Measurements from ENCODE around the gene IRF4. TPM values are rescaled to one million over a fixed set of nuclear protein-coding genes. Genes with fewer than 3 reads are reported as not detected.
A peak's percentile ranks its signal among the peaks of the same experiment; 100 is the strongest.

IRF4 gene
- total and polyA plus RNA-seq, 8 donors = 0.27 to 7.0 (median 0.36) TPM

GRCh38 chr6:408599-409102, 17.1 kb downstream of the IRF4 start:
- TF ChIP-seq, protein P1, sequence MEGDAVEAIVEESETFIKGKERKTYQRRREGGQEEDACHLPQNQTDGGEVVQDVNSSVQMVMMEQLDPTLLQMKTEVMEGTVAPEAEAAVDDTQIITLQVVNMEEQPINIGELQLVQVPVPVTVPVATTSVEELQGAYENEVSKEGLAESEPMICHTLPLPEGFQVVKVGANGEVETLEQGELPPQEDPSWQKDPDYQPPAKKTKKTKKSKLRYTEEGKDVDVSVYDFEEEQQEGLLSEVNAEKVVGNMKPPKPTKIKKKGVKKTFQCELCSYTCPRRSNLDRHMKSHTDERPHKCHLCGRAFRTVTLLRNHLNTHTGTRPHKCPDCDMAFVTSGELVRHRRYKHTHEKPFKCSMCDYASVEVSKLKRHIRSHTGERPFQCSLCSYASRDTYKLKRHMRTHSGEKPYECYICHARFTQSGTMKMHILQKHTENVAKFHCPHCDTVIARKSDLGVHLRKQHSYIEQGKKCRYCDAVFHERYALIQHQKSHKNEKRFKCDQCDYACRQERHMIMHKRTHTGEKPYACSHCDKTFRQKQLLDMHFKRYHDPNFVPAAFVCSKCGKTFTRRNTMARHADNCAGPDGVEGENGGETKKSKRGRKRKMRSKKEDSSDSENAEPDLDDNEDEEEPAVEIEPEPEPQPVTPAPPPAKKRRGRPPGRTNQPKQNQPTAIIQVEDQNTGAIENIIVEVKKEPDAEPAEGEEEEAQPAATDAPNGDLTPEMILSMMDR (IDR thresholded peaks at IDR 0.05) = peak in 1 of 2 donors; percentile 71
- Histone ChIP-seq H3K27me3 (peaks cover 0 to 17% of the 10 kb centered on the region in 2 donors), H3K4me1 (peaks cover 7 to 13% of the 10 kb centered on the region in 2 donors), H3K9me3 (no peaks in the 10 kb centered on the region), H3K4me3 (no peak overlapping the region), H3K27ac (peak overlapping the region; percentile 50 to 59), H3K36me3 (no peaks in the 10 kb centered on the region)
- DNase-seq (peak in 2 of 4 donors; percentile 35 to 80), ATAC-seq (peak; percentile 79)
- intact Hi-C loops (cut with DNase I) = no loop called here

- Histone ChIP-seq H3K27me3 (peaks cover 0 to 17% of the 10 kb centered on the region in 2 donors), H3K9me3 (peaks cover 0 to 3% of the 10 kb centered on the region in 2 donors), H3K36me3 (no peaks in the 10 kb centered on the region), H3K4me1 (peaks cover 7 to 13% of the 10 kb centered on the region in 2 donors), H3K27ac (peak overlapping the region in 1 of 2 donors; percentile 81), H3K4me3 (no peak overlapping the region)
- TF ChIP-seq, protein P1 (IDR thresholded peaks at IDR 0.05) = no peak
- intact Hi-C loops (cut with DNase I) = no loop called here
- DNase-seq = no peak
- ATAC-seq = no peak
Measured at GRCh38 chr6:409370-409972, 17.9 kb downstream of the IRF4 start.

DNA sequence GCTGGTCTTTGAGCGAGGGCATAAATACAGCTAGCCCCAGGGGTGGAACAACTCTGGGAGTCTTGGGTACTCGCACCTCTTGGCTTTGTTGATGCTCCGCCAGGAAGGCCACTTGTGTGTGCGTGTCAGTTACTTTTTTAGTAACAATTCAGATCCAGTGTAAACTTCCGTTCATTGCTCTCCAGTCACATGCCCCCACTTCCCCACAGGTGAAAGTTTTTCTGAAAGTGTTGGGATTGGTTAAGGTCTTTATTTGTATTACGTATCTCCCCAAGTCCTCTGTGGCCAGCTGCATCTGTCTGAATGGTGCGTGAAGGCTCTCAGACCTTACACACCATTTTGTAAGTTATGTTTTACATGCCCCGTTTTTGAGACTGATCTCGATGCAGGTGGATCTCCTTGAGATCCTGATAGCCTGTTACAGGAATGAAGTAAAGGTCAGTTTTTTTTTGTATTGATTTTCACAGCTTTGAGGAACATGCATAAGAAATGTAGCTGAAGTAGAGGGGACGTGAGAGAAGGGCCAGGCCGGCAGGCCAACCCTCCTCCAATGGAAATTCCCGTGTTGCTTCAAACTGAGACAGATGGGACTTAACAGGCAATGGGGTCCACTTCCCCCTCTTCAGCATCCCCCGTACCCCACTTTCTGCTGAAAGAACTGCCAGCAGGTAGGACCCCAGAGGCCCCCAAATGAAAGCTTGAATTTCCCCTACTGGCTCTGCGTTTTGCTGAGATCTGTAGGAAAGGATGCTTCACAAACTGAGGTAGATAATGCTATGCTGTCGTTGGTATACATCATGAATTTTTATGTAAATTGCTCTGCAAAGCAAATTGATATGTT, 19.2 kb downstream of the IRF4 start:
- TF ChIP-seq, protein P1 (IDR thresholded peaks at IDR 0.05) = no peak
- intact Hi-C loops (cut with DNase I) = no loop called here
- ATAC-seq (peak; percentile 73), DNase-seq (peak in 2 of 4 donors; percentile 51 to 78)
- H3K4me3 ChIP-seq = no peak overlapping the region
- H3K9me3 ChIP-seq = peaks cover 0 to 16% of the 10 kb centered on the region in 2 donors
- peaks cover 0 to 17% of the 10 kb centered on the region in 2 donors for H3K27me3 ChIP-seq
- H3K4me1 ChIP-seq = peaks cover 7 to 13% of the 10 kb centered on the region in 2 donors
- no peaks in the 10 kb centered on the region for H3K36me3 ChIP-seq
- H3K27ac ChIP-seq = peak overlapping the region; percentile 7 to 81

GRCh38 chr6:411402-412145, 20.0 kb downstream of the IRF4 start:
- intact Hi-C loops (cut with DNase I) = no loop called here
- Histone ChIP-seq H3K36me3 (no peaks in the 10 kb centered on the region), H3K4me3 (no peak overlapping the region), H3K27me3 (peaks cover 0 to 17% of the 10 kb centered on the region in 2 donors), H3K27ac (peak overlapping the region in 1 of 2 donors; percentile 81), H3K4me1 (peaks cover 7 to 13% of the 10 kb centered on the region in 2 donors), H3K9me3 (peaks cover 0 to 19% of the 10 kb centered on the region in 2 donors)
- TF ChIP-seq, protein P1 (IDR thresholded peaks at IDR 0.05) = no peak
- ATAC-seq (peak; percentile 34), DNase-seq (no peak)

Measured in left lung (tissue), 10 donors.